Stimulated activated CD8-positive, alpha-beta memory T cell treated with anti-CD3 and anti-CD28 coated beads, Interleukin-7, amount 100 ng/mL, for 4 hours (primary cell): Measurements from ENCODE around the gene PLXDC1.
"Not testable (repeated sequence)": the region's sequence is repeated elsewhere in the genome, so short reads cannot be mapped to it uniquely, and the experiment has no call there.

Source experiments
- DNase-seq, 2 donors: peaks; one replicate each; pipeline ENCODE4 v3.0.0-alpha.2; 2020; ENCODE audit warnings: low read depth in 2 of 2

The PLXDC1 gene

GRCh38 chr17:39181303-39181702 lies 29.9 kb upstream of the PLXDC1 start:
- DNase-seq = no peak

GRCh38 chr17:39178536-39178935 lies 27.1 kb upstream of the PLXDC1 start:
- DNase-seq = no peak

- DNase-seq = no peak
These were observed 25.8 kb upstream of the PLXDC1 start for GRCh38 chr17:39177256-39177655.

- no peak for DNase-seq
These were observed 24.3 kb upstream of the PLXDC1 start for GRCh38 chr17:39175695-39176093.

GRCh38 chr17:39174920-39175694 lies 23.7 kb upstream of the PLXDC1 start:
- peak; percentile 58 to 60 for DNase-seq

GRCh38 chr17:39173526-39174274 lies 22.3 kb upstream of the PLXDC1 start:
- DNase-seq = no peak

GRCh38 chr17:39173080-39173479 lies 21.6 kb upstream of the PLXDC1 start:
- DNase-seq = no peak

GRCh38 chr17:39171933-39172332 lies 20.5 kb upstream of the PLXDC1 start:
- DNase-seq = no peak

GRCh38 chr17:39170558-39170957 lies 19.1 kb upstream of the PLXDC1 start:
- DNase-seq = no peak

GRCh38 chr17:39170109-39170508 lies 18.7 kb upstream of the PLXDC1 start:
- DNase-seq = no peak

GRCh38 chr17:39169518-39169917 lies 18.1 kb upstream of the PLXDC1 start:
- DNase-seq = no peak

GRCh38 chr17:39169101-39169500 lies 17.7 kb upstream of the PLXDC1 start:
- DNase-seq = no peak

GRCh38 chr17:39168503-39168902 lies 17.1 kb upstream of the PLXDC1 start:
- not testable (repeated sequence) for DNase-seq

GRCh38 chr17:39167476-39167875 lies 16.0 kb upstream of the PLXDC1 start:
- DNase-seq = no peak

GRCh38 chr17:39166437-39167335 lies 15.2 kb upstream of the PLXDC1 start:
- no peak for DNase-seq

GRCh38 chr17:39165841-39166349 lies 14.5 kb upstream of the PLXDC1 start, which contains the start of gene ARL5C:
TSS of gene ARL5C (minus strand) at chr17:39166161. CDS start at chr17:39165760, 401 bp downstream.
- no peak for DNase-seq

GRCh38 chr17:39165178-39165840 lies 13.9 kb upstream of the PLXDC1 start:
- no peak for DNase-seq

- peak; percentile 52 to 71 for DNase-seq
These were observed 13.3 kb upstream of the PLXDC1 start for GRCh38 chr17:39164675-39165143.

GRCh38 chr17:39161962-39162361 lies 10.5 kb upstream of the PLXDC1 start:
- DNase-seq = no peak

- no peak for DNase-seq
These were observed 7.2 kb upstream of the PLXDC1 start for GRCh38 chr17:39158623-39159022.

- DNase-seq = no peak
These were observed 5.1 kb upstream of the PLXDC1 start for GRCh38 chr17:39156491-39156890.
